ENCODE data around the gene KRTAP10-2. TPM values are rescaled to one million over a fixed set of nuclear protein-coding genes. Genes with fewer than 3 reads are reported as not detected.
A peak's percentile ranks its signal among the peaks of the same experiment; 100 is the strongest.

Gene KRTAP10-2
- total RNA-seq, 6 experiments from 2014 or later: not detected

GRCh38 chr21:44526096-44526997 lies 25.0 kb downstream of the KRTAP10-2 start:
- DNase-seq (peak in 2 of 3 donors; percentile 19 to 21), ATAC-seq (no peak)
- no peak for TF ChIP-seq CTCF (IDR thresholded peaks at IDR 0.05)
- TF ChIP-seq POLR2A (IDR thresholded peaks at IDR 0.05): no peak
- intact Hi-C loops (cut with DNase I): no loop called here
- H3K4me1 ChIP-seq: no peaks in the 10 kb centered on the region
- no peaks in the 10 kb centered on the region for H3K36me3 ChIP-seq
- WGBS (ENCODE audit: insufficient coverage, low coverage, low lambda C conversion rate, missing lambda C conversion rate): 66% methylated on average over 7 of the region's 12 CpGs
- no peak overlapping the region for H3K27ac ChIP-seq
- H3K27me3 ChIP-seq: no peaks in the 10 kb centered on the region
- no peak overlapping the region for H3K4me3 ChIP-seq
- H3K9me3 ChIP-seq: no peaks in the 10 kb centered on the region

- 100% methylated on average over 4 of the region's 20 CpGs for WGBS (ENCODE audit: insufficient coverage, low coverage, low lambda C conversion rate, missing lambda C conversion rate)
- no peaks in the 10 kb centered on the region for H3K9me3 ChIP-seq
- peak in 1 of 3 donors; percentile 12 for DNase-seq
- no peak overlapping the region for H3K4me3 ChIP-seq
- ATAC-seq: no peak
- H3K27ac ChIP-seq: no peak overlapping the region
- no peaks in the 10 kb centered on the region for H3K36me3 ChIP-seq
- no peaks in the 10 kb centered on the region for H3K27me3 ChIP-seq
- TF ChIP-seq CTCF (IDR thresholded peaks at IDR 0.05): no peak
- no peak for TF ChIP-seq POLR2A (IDR thresholded peaks at IDR 0.05)
- H3K4me1 ChIP-seq: no peaks in the 10 kb centered on the region
- intact Hi-C loops (cut with DNase I): no loop called here
Measured at GRCh38 chr21:44525391-44526095, 25.8 kb downstream of the KRTAP10-2 start.

GRCh38 chr21:44524414-44525371 lies 26.6 kb downstream of the KRTAP10-2 start:
- no peaks in the 10 kb centered on the region for H3K36me3 ChIP-seq
- no peaks in the 10 kb centered on the region for H3K9me3 ChIP-seq
- DNase-seq (no peak), ATAC-seq (no peak)
- no peaks in the 10 kb centered on the region for H3K4me1 ChIP-seq
- intact Hi-C loops (cut with DNase I): no loop called here
- no peak overlapping the region for H3K27ac ChIP-seq
- TF ChIP-seq CTCF (IDR thresholded peaks at IDR 0.05) (no peak), POLR2A (IDR thresholded peaks at IDR 0.05) (no peak)
- WGBS (ENCODE audit: insufficient coverage, low coverage, low lambda C conversion rate, missing lambda C conversion rate): 33% methylated on average over 1 of the region's 2 CpGs
- no peak overlapping the region for H3K4me3 ChIP-seq
- H3K27me3 ChIP-seq: no peaks in the 10 kb centered on the region
